Progenitor cell of endocrine pancreas (in vitro differentiated cells): ENCODE measurements around the gene UBAC2. TPM values are rescaled to one million over a fixed set of nuclear protein-coding genes. Genes with fewer than 3 reads are reported as not detected.
"Not testable (repeated sequence)": the region's sequence is repeated elsewhere in the genome, so short reads cannot be mapped to it uniquely, and the experiment has no call there.

ENCODE experiments used
- DNase-seq: peaks from one replicate; pipeline ENCODE4 v3.0.0; 2021; ENCODE audit warnings: low spot score; ENCODE audit not compliant: unreplicated experiment
- H3K27ac Mint-ChIP-seq: 2 replicates; pipeline ENCODE4 v1.8.0; 2021; ENCODE audit warnings: mild to moderate bottlenecking, moderate library complexity, mixed read lengths
- H3K27me3 Mint-ChIP-seq: 2 replicates; pipeline ENCODE4 v1.8.0; 2021; ENCODE audit warnings: mixed read lengths
- H3K36me3 Mint-ChIP-seq: 2 replicates; pipeline ENCODE4 v1.8.0; 2022; ENCODE audit warnings: mixed read lengths; ENCODE audit not compliant: insufficient read depth
- H3K4me1 Mint-ChIP-seq: 2 replicates; pipeline ENCODE4 v1.8.0; 2021; ENCODE audit warnings: low read depth, mixed read lengths
- H3K4me3 Mint-ChIP-seq: 2 replicates; pipeline ENCODE4 v1.8.0; 2021; ENCODE audit warnings: low read depth, mild to moderate bottlenecking, moderate library complexity, mixed read lengths
- H3K9me3 Mint-ChIP-seq: 2 replicates; pipeline ENCODE4 v1.8.0; 2021; ENCODE audit warnings: low read depth, mixed read lengths
- CTCF ChIP-seq: fragments of 200-600 bp; sonication (generic); IDR thresholded peaks from one replicate; pipeline ENCODE4 v1.5.0; 2021; ENCODE audit warnings: antibody characterized with exemption, mild to moderate bottlenecking; ENCODE audit not compliant: unreplicated experiment
- total RNA-seq: library from RNA; stranded (reverse); gene quantifications from 2 replicates; pipeline ENCODE4 v1.2.1, GENCODE V29; 2021

The UBAC2 gene
- total RNA-seq, 1 donor from 2014 or later: 60.6 TPM

- DNase-seq: no peak
- Mint-ChIP-seq H3K9me3 (peaks cover 19% of the 10 kb centered on the region), H3K4me1 (no peaks in the 10 kb centered on the region), H3K36me3 (peaks cover 14% of the 10 kb centered on the region), H3K4me3 (no peak overlapping the region), H3K27me3 (no peaks in the 10 kb centered on the region), H3K27ac (no peak overlapping the region)
- TF ChIP-seq CTCF: no peak
Measured at GRCh38 chr13:99226513-99226912, 25.9 kb downstream of the UBAC2 start.

GRCh38 chr13:99227331-99227900 lies 26.8 kb downstream of the UBAC2 start:
- Mint-ChIP-seq H3K27ac (no peak overlapping the region), H3K4me1 (peaks cover 1% of the 10 kb centered on the region)

GRCh38 chr13:99227909-99228688 lies 27.4 kb downstream of the UBAC2 start:
- Mint-ChIP-seq H3K9me3 (peaks cover 6% of the 10 kb centered on the region), H3K4me3 (no peak overlapping the region), H3K4me1 (peaks cover 1% of the 10 kb centered on the region), H3K27ac (no peak overlapping the region), H3K36me3 (peaks cover 7% of the 10 kb centered on the region), H3K27me3 (no peaks in the 10 kb centered on the region)
- DNase-seq: no peak
- TF ChIP-seq CTCF: no peak

More at GRCh38 chr13:99227331-99227900, 26.8 kb downstream of the UBAC2 start:
- H3K4me3 Mint-ChIP-seq: no peak overlapping the region
- peaks cover 8% of the 10 kb centered on the region for H3K36me3 Mint-ChIP-seq
- H3K27me3 Mint-ChIP-seq: no peaks in the 10 kb centered on the region
- no peak for TF ChIP-seq CTCF
- H3K9me3 Mint-ChIP-seq: peaks cover 12% of the 10 kb centered on the region
- DNase-seq: no peak

GRCh38 chr13:99228737-99229691 lies 28.4 kb downstream of the UBAC2 start:
- Mint-ChIP-seq H3K4me3 (no peak overlapping the region), H3K9me3 (no peaks in the 10 kb centered on the region), H3K27ac (no peak overlapping the region), H3K36me3 (peaks cover 3% of the 10 kb centered on the region), H3K27me3 (no peaks in the 10 kb centered on the region), H3K4me1 (peaks cover 4% of the 10 kb centered on the region)
- TF ChIP-seq CTCF: no peak
- DNase-seq: no peak

- H3K27me3 Mint-ChIP-seq, H3K27ac Mint-ChIP-seq, H3K4me1 Mint-ChIP-seq, H3K4me3 Mint-ChIP-seq, H3K9me3 Mint-ChIP-seq, H3K36me3 Mint-ChIP-seq, DNase-seq: not testable (repeated sequence)
Measured at GRCh38 chr13:99230588-99230987, 29.9 kb downstream of the UBAC2 start.
